Smooth muscle cell (in vitro differentiated cells): ENCODE results near the gene GALK2. TPM values are rescaled to one million over a fixed set of nuclear protein-coding genes. Genes with fewer than 3 reads are reported as not detected.
A peak's percentile ranks its signal among the peaks of the same experiment; 100 is the strongest.

ENCODE experiments used
- DNase-seq: peaks from one replicate; lab custom pipeline; 2025; ENCODE audit not compliant: unreplicated experiment; lab: John Stamatoyannopoulos, UW
- H2AFZ ChIP-seq: fragments of 200-600 bp; sonication (generic); 2 replicates; pipeline ENCODE4 v1.6.0; 2016; ENCODE audit warnings: antibody characterized with exemption, low read depth, mild to moderate bottlenecking
- H3F3A ChIP-seq: fragments of 200-600 bp; sonication (generic); 2 replicates; pipeline ENCODE4 v1.6.0; 2017; ENCODE audit warnings: antibody characterized with exemption, low read depth
- H3K27ac ChIP-seq: fragments of 200-600 bp; sonication (generic); 2 replicates; pipeline ENCODE4 v1.5.1; 2016; ENCODE audit warnings: low read depth, mild to moderate bottlenecking
- H3K27me3 ChIP-seq: fragments of 200-600 bp; sonication (generic); 2 replicates; pipeline ENCODE4 v1.6.1; 2016; ENCODE audit warnings: low read depth, mild to moderate bottlenecking
- H3K36me3 ChIP-seq: fragments of 200-600 bp; sonication (generic); 2 replicates; pipeline ENCODE4 v1.5.1; 2016; ENCODE audit warnings: low read depth
- H3K4me1 ChIP-seq: fragments of 200-600 bp; sonication (generic); 2 replicates; pipeline ENCODE4 v1.5.1; 2016; ENCODE audit warnings: low read depth
- H3K4me2 ChIP-seq: fragments of 200-600 bp; sonication (generic); 2 replicates; pipeline ENCODE4 v1.6.0; 2016; ENCODE audit warnings: mild to moderate bottlenecking
- H3K4me3 ChIP-seq: fragments of 200-600 bp; sonication (generic); 2 replicates; pipeline ENCODE4 v1.5.1; 2016; ENCODE audit warnings: mild to moderate bottlenecking
- H3K79me2 ChIP-seq: fragments of 200-600 bp; sonication (generic); 2 replicates; pipeline ENCODE4 v1.6.0; 2016; ENCODE audit warnings: low read depth, mild to moderate bottlenecking
- H3K9ac ChIP-seq: fragments of 200-600 bp; sonication (generic); 2 replicates; pipeline ENCODE4 v1.6.0; 2016; ENCODE audit warnings: low read depth
- H3K9me3 ChIP-seq: fragments of 200-600 bp; sonication (generic); replicated peaks from 2 replicates; pipeline ENCODE4 v1.5.1; 2016; ENCODE audit warnings: low read depth
- H4K20me1 ChIP-seq: fragments of 200-600 bp; sonication (generic); 2 replicates; pipeline ENCODE4 v1.6.0; 2016; ENCODE audit warnings: low read depth
- CTCF ChIP-seq: fragments of 200-600 bp; sonication (generic); IDR thresholded peaks from 2 replicates; pipeline ENCODE4 v1.5.1; 2017; ENCODE audit warnings: borderline replicate concordance, mild to moderate bottlenecking, antibody characterized with exemption; ENCODE audit not compliant: insufficient read depth, poor library complexity, severe bottlenecking
- WGBS: methylation state at CpG from one replicate; pipeline ENCODE4 v1.1.7; 2016; ENCODE audit warnings: low lambda C conversion rate; 5-methylcytosine and 5-hydroxymethylcytosine counted together
- polyA plus RNA-seq: library from polyadenylated mRNA; unstranded; fragments of >200 nt; fragmentation: Nextera tagmentation; extraction: Ambion mirVana; gene quantifications from 2 replicates; pipeline ENCODE4 v1.2.1, GENCODE V29; 2016
- total RNA-seq: library from RNA; depleted of rRNA; stranded (reverse); fragments of >200 nt; gene quantifications from 2 replicates; pipeline ENCODE4 v1.2.3, GENCODE V29; 2014

Gene GALK2
- total RNA-seq = 28.3 and 33.4 TPM in 2 replicates
- 22.4 and 24.4 TPM in 2 replicates for polyA plus RNA-seq

- no peak for TF ChIP-seq CTCF
- peak; percentile 16 for DNase-seq
- peak within 1 kb of the TSS; percentile 99 for H2AFZ ChIP-seq
These were observed at the start of gene GALK2 for GRCh38 chr15:49169880-49170597. Gene GALK2, plus strand, starts transcription at chr15:49170247. Its CDS starts 76 bp downstream, at chr15:49170323.

GRCh38 chr15:49120832-49121231 is 49.2 kb upstream of the GALK2 start:
- Histone ChIP-seq H4K20me1 (no peaks in the 10 kb centered on the region), H3K4me3 (no peak overlapping the region), H3K4me2 (no peak overlapping the region), H3K9me3 (no peaks in the 10 kb centered on the region), H3K27ac (no peak overlapping the region), H3F3A (peaks cover 10% of the 10 kb centered on the region), H3K9ac (no peak overlapping the region), H3K27me3 (no peaks in the 10 kb centered on the region), H3K4me1 (no peaks in the 10 kb centered on the region), H3K36me3 (peaks cover 5% of the 10 kb centered on the region), H3K79me2 (no peaks in the 10 kb centered on the region), H2AFZ (no peak overlapping the region)
- WGBS = 77% methylated on average over 4 of the region's 4 CpGs
- no peak for DNase-seq
- TF ChIP-seq CTCF = no peak

More at GRCh38 chr15:49169880-49170597, at the start of gene GALK2:
- peaks cover 7% of the 10 kb centered on the region for H3K4me1 ChIP-seq
- H3F3A ChIP-seq = no peaks in the 10 kb centered on the region
- peak within 1 kb of the TSS; percentile 64 for H3K27ac ChIP-seq
- peaks cover 33% of the 10 kb centered on the region for H3K79me2 ChIP-seq
- H3K4me3 ChIP-seq = peak within 1 kb of the TSS; percentile 92
- H4K20me1 ChIP-seq = no peaks in the 10 kb centered on the region
- peak within 1 kb of the TSS; percentile 95 for H3K4me2 ChIP-seq
- no peaks in the 10 kb centered on the region for H3K36me3 ChIP-seq
- WGBS = 10% methylated on average over 30 of the region's 30 CpGs
- H3K9ac ChIP-seq = peak within 1 kb of the TSS; percentile 88
- no peaks in the 10 kb centered on the region for H3K27me3 ChIP-seq
- H3K9me3 ChIP-seq = no peaks in the 10 kb centered on the region

- Histone ChIP-seq H3K4me2 (no peak overlapping the region), H3K9me3 (no peaks in the 10 kb centered on the region), H3K79me2 (no peaks in the 10 kb centered on the region), H3K9ac (no peak overlapping the region), H3K4me1 (no peaks in the 10 kb centered on the region), H3K4me3 (no peak overlapping the region), H4K20me1 (no peaks in the 10 kb centered on the region), H3K27me3 (no peaks in the 10 kb centered on the region), H3K36me3 (peaks cover 5% of the 10 kb centered on the region), H3K27ac (no peak overlapping the region), H3F3A (peaks cover 10% of the 10 kb centered on the region), H2AFZ (no peak overlapping the region)
- WGBS = 92% methylated on average over 1 of the region's 1 CpG
- no peak for DNase-seq
- TF ChIP-seq CTCF = no peak
These were observed 48.1 kb upstream of the GALK2 start for GRCh38 chr15:49121901-49122300.
